HepG2 (cell line): ENCODE data around the gene ST6GALNAC6. TPM values are rescaled to one million over a fixed set of nuclear protein-coding genes. Genes with fewer than 3 reads are reported as not detected.
A peak's percentile ranks its signal among the peaks of the same experiment; 100 is the strongest.

Experiments
- ATAC-seq: fragments of 200-7000 bp; cut with Tn5 transposase; 3 replicates; pipeline ENCODE4 v1.9.1; 2020; ENCODE audit warnings: mild to moderate bottlenecking, moderate library complexity
- BruUV-seq: library from RNA; stranded (reverse); fragments of 400-500 nt; replicated peaks from 2 replicates; lab custom pipeline; 2021; lab: Mats Ljungman, UMichigan
- CTCF ChIA-PET: fragments of 300-600 bp; formaldehyde crosslinking; extraction: SDS; loops from one replicate; lab custom pipeline; 2021; ENCODE audit warnings: low total read pairs, inconsistent platforms, low intra/inter-chr PET ratio; lab: Yijun Ruan, JAX
- POLR2A ChIA-PET: fragments of 350-600 bp; sonication (Branson Sonifier 250); formaldehyde crosslinking; loops from one replicate; lab custom pipeline; 2020; ENCODE audit warnings: antibody characterized with exemption, inconsistent platforms; lab: Yijun Ruan, JAX
- DNase-seq: peaks from one replicate; pipeline ENCODE4 v3.0.0-alpha.2; 2015; ENCODE audit warnings: low spot score
- FAIRE-seq: peaks from 3 replicates; lab custom pipeline; 2011; peaks lifted over from hg19 to GRCh38; lab: Jason Lieb, UNC
- H2AFZ ChIP-seq: one replicate; pipeline ENCODE4 v1.6.1; 2011; ENCODE audit warnings: low read length, inconsistent platforms
- H3K27ac ChIP-seq: fragments of 300-600 bp; 3 replicates; pipeline ENCODE4 v1.8.0; 2011; ENCODE audit warnings: mixed run types, mild to moderate bottlenecking, mixed read lengths, low read length, inconsistent platforms; ENCODE audit not compliant: insufficient read depth; ENCODE audit errors: extremely low read length
- H3K27me3 ChIP-seq, 2 experiments: fragments of 200-600 bp in 1 of 2; 2 replicates in 1 of 2; 3 replicates in 1 of 2; pipeline versions ENCODE4 v1.6.0 to v1.8.0; 2011; ENCODE audit warnings: low read length in 2 of 2, mild to moderate bottlenecking in 2 of 2, moderate library complexity in 2 of 2, inconsistent platforms in 1 of 2; ENCODE audit not compliant: insufficient read depth in 2 of 2, control insufficient read depth in 1 of 2
- H3K36me3 ChIP-seq, 2 experiments: fragments of 200-600 bp in 1 of 2; replicated peaks in 1 of 2; 2 replicates in 1 of 2; 3 replicates in 1 of 2; pipeline versions ENCODE4 v1.5.1 to v1.8.0; 2011; ENCODE audit warnings: low read length in 2 of 2, inconsistent platforms in 1 of 2; ENCODE audit not compliant: insufficient read depth in 2 of 2, control insufficient read depth in 1 of 2
- H3K4me1 ChIP-seq: 2 replicates; pipeline ENCODE4 v1.5.1; 2012; ENCODE audit warnings: low read length, inconsistent platforms; ENCODE audit not compliant: insufficient read depth
- H3K4me2 ChIP-seq: 2 replicates; pipeline ENCODE4 v1.6.0; 2011; ENCODE audit warnings: low read depth, low read length, inconsistent platforms
- H3K4me3 ChIP-seq, 3 experiments: fragments of 200-600 bp in 1 of 3; sonication (generic), shearing (Covaris generic) in 1 of 3; replicated peaks in 1 of 3; 2 replicates each; pipeline ENCODE4 v1.5.1; 2011 to 2016; ENCODE audit warnings: low read length in 3 of 3, inconsistent platforms in 2 of 3, low read depth in 2 of 3, mild to moderate bottlenecking in 2 of 3, control low read depth in 1 of 3, mixed read lengths in 1 of 3; ENCODE audit not compliant: insufficient read depth in 1 of 3
- H3K79me2 ChIP-seq: one replicate; pipeline ENCODE4 v1.6.1; 2011; ENCODE audit warnings: low read length, inconsistent platforms; ENCODE audit not compliant: insufficient read depth
- H3K9ac ChIP-seq: 2 replicates; pipeline ENCODE4 v1.6.0; 2011; ENCODE audit warnings: mild to moderate bottlenecking, low read depth, low read length, inconsistent platforms; ENCODE audit not compliant: insufficient read depth
- H3K9me3 ChIP-seq: 2 replicates; pipeline ENCODE4 v1.5.1; 2012; ENCODE audit warnings: mild to moderate bottlenecking, low read length
- H4K20me1 ChIP-seq: 2 replicates; pipeline ENCODE4 v1.6.0; 2011; ENCODE audit warnings: inconsistent platforms, mild to moderate bottlenecking, low read length, moderate library complexity; ENCODE audit not compliant: insufficient read depth
- ATF7 ChIP-seq, 2 experiments: fragments of 450-650 bp in 1 of 2; sonication (generic) in 1 of 2; formaldehyde crosslinking in 1 of 2; IDR thresholded peaks; 2 replicates each; pipeline versions ENCODE4 v1.4.0 to v1.6.1; 2016 to 2020; ENCODE audit warnings: antibody characterized with exemption in 1 of 2, mild to moderate bottlenecking in 1 of 2, missing genetic modification reagents in 1 of 2
- CTCF ChIP-seq: sonication (generic); formaldehyde crosslinking; IDR thresholded peaks from 2 replicates; pipeline ENCODE4 v1.5.0; 2020; ENCODE audit warnings: mild to moderate bottlenecking, missing genetic modification reagents, moderate library complexity
- FOXJ3 ChIP-seq: sonication (generic); formaldehyde crosslinking; IDR thresholded peaks from 2 replicates; pipeline ENCODE4 v1.4.0; 2020; ENCODE audit warnings: missing genetic modification reagents, mild to moderate bottlenecking, borderline replicate concordance
- FOXK2 ChIP-seq: fragments of 450-650 bp; IDR thresholded peaks from 2 replicates; pipeline ENCODE4 v1.6.1; 2016
- GLI4 ChIP-seq: sonication (generic); formaldehyde crosslinking; IDR thresholded peaks from 2 replicates; pipeline ENCODE4 v1.5.1; 2020; ENCODE audit warnings: missing genetic modification reagents, mild to moderate bottlenecking, moderate library complexity, borderline replicate concordance
- HNRNPLL ChIP-seq: fragments of 200-400 bp; formaldehyde crosslinking; IDR thresholded peaks from 2 replicates; pipeline ENCODE4 v1.6.1; 2017; ENCODE audit warnings: mild to moderate bottlenecking, low read depth, low read length; ENCODE audit not compliant: poor library complexity, severe bottlenecking
- KAT7 ChIP-seq: IDR thresholded peaks from 2 replicates; pipeline ENCODE4 v1.6.1; 2018; ENCODE audit warnings: borderline replicate concordance, missing compliant biosample characterization
- NFIC ChIP-seq: IDR thresholded peaks from 2 replicates; pipeline ENCODE4 v1.6.1; 2012; ENCODE audit warnings: mild to moderate bottlenecking, low read length, inconsistent platforms
- PITX1 ChIP-seq: sonication (generic); formaldehyde crosslinking; IDR thresholded peaks from 2 replicates; pipeline ENCODE4 v1.5.1; 2020; ENCODE audit warnings: mild to moderate bottlenecking, missing genetic modification reagents
- SP1 ChIP-seq, 2 experiments: fragments of 450-650 bp in 1 of 2; sonication (generic) in 1 of 2; formaldehyde crosslinking in 1 of 2; IDR thresholded peaks; 2 replicates each; pipeline versions ENCODE4 v1.4.0 to v1.6.1; 2016 to 2020; ENCODE audit warnings: missing genetic modification reagents in 1 of 2
- TIGD3 ChIP-seq: sonication (generic); formaldehyde crosslinking; IDR thresholded peaks from 2 replicates; pipeline ENCODE4 v1.5.1; 2020; ENCODE audit warnings: mild to moderate bottlenecking, missing genetic modification reagents, borderline replicate concordance
- TOPORS ChIP-seq: sonication (generic); formaldehyde crosslinking; IDR thresholded peaks from 2 replicates; pipeline ENCODE4 v1.8.0; 2023; ENCODE audit warnings: mild to moderate bottlenecking, missing genetic modification reagents
- ZFP36L2 ChIP-seq: sonication (generic); formaldehyde crosslinking; IDR thresholded peaks from 2 replicates; pipeline ENCODE4 v1.4.0; 2020; ENCODE audit warnings: missing genetic modification reagents
- ZGPAT ChIP-seq: IDR thresholded peaks from 2 replicates; pipeline ENCODE4 v1.6.1; 2016; ENCODE audit warnings: mild to moderate bottlenecking
- ZNF20 ChIP-seq: sonication (generic); formaldehyde crosslinking; IDR thresholded peaks from 2 replicates; pipeline ENCODE4 v1.4.0; 2020; ENCODE audit warnings: mild to moderate bottlenecking, moderate library complexity, missing genetic modification reagents
- ZNF784 ChIP-seq: sonication (generic); formaldehyde crosslinking; IDR thresholded peaks from 2 replicates; pipeline ENCODE4 v1.5.1; 2020; ENCODE audit warnings: missing genetic modification reagents, mild to moderate bottlenecking, borderline replicate concordance
- ZNF891 ChIP-seq: sonication (generic); formaldehyde crosslinking; IDR thresholded peaks from 2 replicates; pipeline ENCODE4 v1.5.0; 2020; ENCODE audit warnings: mild to moderate bottlenecking, missing genetic modification reagents
- WGBS: methylation state at CpG from one replicate; pipeline ENCODE4 v1.1.6; 2017; ENCODE audit warnings: low lambda C conversion rate; 5-methylcytosine and 5-hydroxymethylcytosine counted together
- in situ Hi-C: cut with HindIII; loops from 2 replicates; pipeline ENCODE4 v1.10.0; 2017; ENCODE audit warnings: low pct_unique_long_range_greater_than_20kb; ENCODE audit not compliant: extremely low pct_ligation_motif_present
- intact Hi-C: fragments of 100-400 bp; cut with micrococcal nuclease; formaldehyde crosslinking; loops from one replicate; pipeline ENCODE4 v1.10.0; 2022; ENCODE audit not compliant: unreplicated experiment
- polyA plus RNA-seq, 8 experiments: library from polyadenylated mRNA; depleted of rRNA in 3 of 8; stranded (reverse) in 7 of 8; unstranded in 1 of 8; fragments of >200 nt; fragmentation: Illumina TruSeq in 4 of 8; extraction: Trizol in 4 of 8; gene quantifications; 2 replicates each; pipeline versions ENCODE4 v1.2.1 to v1.2.3, GENCODE V29; 2011 to 2016; ENCODE audit warnings: low read depth in 4 of 8, missing spikeins in 1 of 8, mixed read lengths in 1 of 8; ENCODE audit not compliant: insufficient read depth in 1 of 8
- total RNA-seq, 5 experiments: library from RNA; depleted of rRNA; stranded (reverse); fragments of >200 nt; fragmentation: Illumina TruSeq; extraction: Trizol; gene quantifications; 2 replicates each; pipeline ENCODE4 v1.2.3, GENCODE V29; 2016; ENCODE audit warnings: low read depth in 1 of 5

The ST6GALNAC6 gene
- total and polyA plus RNA-seq, 2 of the 13 experiments (the other 11 are each of a cell fraction or from before 2014, with no cell fraction given), result 18.5 to 65.4 TPM

GRCh38 chr9:127916720-127917581 is 17.5 kb upstream of the ST6GALNAC6 start, which contains the start of gene ST6GALNAC4:
TSS of gene ST6GALNAC4 (minus strand) at chr9:127917041. CDS start at chr9:127916419, 622 bp downstream.
- CTCF ChIA-PET, result no interaction called here
- in situ Hi-C loops (loop anchor here (5.0 kb wide), 1 partner anchor 45 kb away; no protein-coding TSS in a partner anchor), intact Hi-C loops (loop anchor here (2.0 to 5.0 kb wide), 2 partner anchors 14 to 115 kb away; partner anchors contain the start of gene FPGS)
- H3K27ac ChIP-seq, result peak within 1 kb of the TSS; percentile 40
- H3K27me3 ChIP-seq, result no peaks in the 10 kb centered on the region
- FAIRE-seq (no peak), DNase-seq (peak; percentile 70), ATAC-seq (peak; percentile 70)
- peaks cover 78% of the 10 kb centered on the region for H3K4me1 ChIP-seq
- peaks cover 2% of the 10 kb centered on the region in 2 experiments; a peak in 3 of 5 replicates for H3K36me3 ChIP-seq
- BruUV-seq, result no TSS peak
- peak within 1 kb of the TSS; percentile 98 for H3K4me2 ChIP-seq
- 15% methylated on average over 6 of the region's 71 CpGs for WGBS
- H3K9me3 ChIP-seq, result no peaks in the 10 kb centered on the region
- peak within 1 kb of the TSS; percentile 68 for H3K9ac ChIP-seq
- no peak within 1 kb of the TSS for H2AFZ ChIP-seq
- H4K20me1 ChIP-seq, result no peaks in the 10 kb centered on the region
- peaks cover 2% of the 10 kb centered on the region for H3K79me2 ChIP-seq
- H3K4me3 ChIP-seq, result peak within 1 kb of the TSS; percentile 71 to 91 (median 73)
- POLR2A ChIA-PET, result interaction anchor here (0.6 to 7.9 kb wide), 15 partner anchors 12 to 372 kb away, joined by 3 to 78 read pairs (median 3); partner anchors contain the start of genes AK1, CDK9, PIP5KL1 and ST6GALNAC6
- 0 out of 2 replicates have a peak, but pooled peaks have one; percentile 5 for TF ChIP-seq GLI4 (CRISPR knock-in tag)
- TF ChIP-seq KAT7, result 0 out of 2 replicates have a peak, but pooled peaks have one; percentile 46
- peak; percentile 12; the same call in 1 of the 2 replicates for TF ChIP-seq ZGPAT (CRISPR knock-in tag)
- TF ChIP-seq ZNF20 (CRISPR knock-in tag), result no peak
- no peak for TF ChIP-seq ZNF784
- TF ChIP-seq ZNF891, result peak; percentile 63; the same call in 1 of the 2 replicates
- no peak for TF ChIP-seq TIGD3 (CRISPR knock-in tag)
- TF ChIP-seq TOPORS, result no peak
- 0 out of 2 replicates have a peak, but pooled peaks have one; percentile 1 for TF ChIP-seq FOXJ3
- TF ChIP-seq ATF7 (IDR thresholded peaks at IDR 0.05), result no peak
- no peak for TF ChIP-seq ATF7 (CRISPR knock-in tag; IDR thresholded peaks at IDR 0.05)
- no peak for TF ChIP-seq SP1 (IDR thresholded peaks at IDR 0.05)
- TF ChIP-seq SP1 (CRISPR knock-in tag; IDR thresholded peaks at IDR 0.05), result no peak; the same call in 1 of the 2 replicates
- TF ChIP-seq PITX1 (CRISPR knock-in tag), result 0 out of 2 replicates have a peak, but pooled peaks have one; percentile 10
- no peak for TF ChIP-seq NFIC
- peak; percentile 88 for TF ChIP-seq HNRNPLL
- TF ChIP-seq CTCF (CRISPR knock-in tag), result no peak
- TF ChIP-seq FOXK2, result no peak
- no peak for TF ChIP-seq ZFP36L2 (CRISPR knock-in tag)
